ENCODE measurements around the gene AGAP1. TPM values are rescaled to one million over a fixed set of nuclear protein-coding genes. Genes with fewer than 3 reads are reported as not detected.

AGAP1 gene
- total RNA-seq, 4 donors from 2014 or later, result 33.7 to 55.2 (median 37.5) TPM

DNA sequence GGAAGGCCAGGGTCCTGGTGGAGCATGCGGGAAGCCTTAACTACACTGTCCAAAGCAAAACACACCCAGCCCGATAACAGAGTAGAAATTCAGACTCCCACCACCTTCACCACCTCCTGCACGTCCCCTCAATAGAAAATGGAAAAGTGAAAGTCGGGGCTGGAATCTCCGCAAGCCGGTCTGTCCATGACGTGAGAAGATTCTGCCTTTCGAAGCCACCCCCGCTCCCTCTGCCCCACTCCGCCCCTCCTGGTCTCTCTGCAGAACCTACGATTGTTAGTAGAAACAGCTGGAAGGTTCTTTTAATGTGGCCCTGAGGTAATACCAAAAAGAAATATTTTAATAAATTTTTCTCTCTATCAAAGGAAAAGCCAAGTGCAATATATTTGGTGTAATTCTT, 558.0 kb downstream of the AGAP1 start:
- H3K27ac ChIP-seq, result no peak overlapping the region
- TF ChIP-seq, protein P1, sequence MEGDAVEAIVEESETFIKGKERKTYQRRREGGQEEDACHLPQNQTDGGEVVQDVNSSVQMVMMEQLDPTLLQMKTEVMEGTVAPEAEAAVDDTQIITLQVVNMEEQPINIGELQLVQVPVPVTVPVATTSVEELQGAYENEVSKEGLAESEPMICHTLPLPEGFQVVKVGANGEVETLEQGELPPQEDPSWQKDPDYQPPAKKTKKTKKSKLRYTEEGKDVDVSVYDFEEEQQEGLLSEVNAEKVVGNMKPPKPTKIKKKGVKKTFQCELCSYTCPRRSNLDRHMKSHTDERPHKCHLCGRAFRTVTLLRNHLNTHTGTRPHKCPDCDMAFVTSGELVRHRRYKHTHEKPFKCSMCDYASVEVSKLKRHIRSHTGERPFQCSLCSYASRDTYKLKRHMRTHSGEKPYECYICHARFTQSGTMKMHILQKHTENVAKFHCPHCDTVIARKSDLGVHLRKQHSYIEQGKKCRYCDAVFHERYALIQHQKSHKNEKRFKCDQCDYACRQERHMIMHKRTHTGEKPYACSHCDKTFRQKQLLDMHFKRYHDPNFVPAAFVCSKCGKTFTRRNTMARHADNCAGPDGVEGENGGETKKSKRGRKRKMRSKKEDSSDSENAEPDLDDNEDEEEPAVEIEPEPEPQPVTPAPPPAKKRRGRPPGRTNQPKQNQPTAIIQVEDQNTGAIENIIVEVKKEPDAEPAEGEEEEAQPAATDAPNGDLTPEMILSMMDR (IDR thresholded peaks at IDR 0.05), result no peak
- TF ChIP-seq POLR2AphosphoS5 (IDR thresholded peaks at IDR 0.05) (no peak), EP300 (IDR thresholded peaks at IDR 0.05) (no peak), POLR2A (IDR thresholded peaks at IDR 0.05) (no peak)
- H3K27me3 ChIP-seq, result no peaks in the 10 kb centered on the region
- H3K9me3 ChIP-seq, result no peaks in the 10 kb centered on the region
- ATAC-seq, result no peak
- H3K4me3 ChIP-seq, result no peak overlapping the region
- peaks cover 0 to 72% of the 10 kb centered on the region in 2 donors for H3K36me3 ChIP-seq
- no peaks in the 10 kb centered on the region for H3K4me1 ChIP-seq
- WGBS, 2 donors (ENCODE audit: low coverage in 1 of 2), result 79 to 84% methylated on average over 9 to 10 of the region's 11 CpGs

DNA sequence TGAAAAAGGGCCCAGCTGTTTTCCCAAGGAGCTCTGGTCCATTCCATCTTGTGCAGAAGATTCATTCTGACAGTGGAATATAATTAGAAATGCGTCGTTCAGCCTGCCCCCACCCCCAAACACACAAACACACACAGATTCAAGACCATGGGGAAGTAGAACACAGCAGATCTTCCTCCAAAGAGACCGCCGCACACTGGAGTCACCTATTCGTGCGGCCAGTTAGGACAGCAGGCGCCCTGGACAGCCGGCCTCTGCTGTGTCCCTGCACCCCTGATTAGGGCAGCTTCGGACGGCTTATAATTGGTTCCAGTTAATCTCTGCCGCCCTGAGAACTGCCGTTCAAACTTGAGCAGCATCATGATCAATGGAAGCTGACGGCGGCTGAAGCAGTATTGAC, 558.4 kb downstream of the AGAP1 start:
- ATAC-seq, result no peak
- Histone ChIP-seq H3K27ac (no peak overlapping the region), H3K27me3 (no peaks in the 10 kb centered on the region), H3K4me3 (no peak overlapping the region), H3K9me3 (no peaks in the 10 kb centered on the region), H3K36me3 (peaks cover 0 to 72% of the 10 kb centered on the region in 2 donors), H3K4me1 (no peaks in the 10 kb centered on the region)
- TF ChIP-seq, protein P1 (IDR thresholded peaks at IDR 0.05), result no peak
- TF ChIP-seq POLR2A (IDR thresholded peaks at IDR 0.05), result no peak
- no peak for TF ChIP-seq POLR2AphosphoS5 (IDR thresholded peaks at IDR 0.05)
- no peak for TF ChIP-seq EP300 (IDR thresholded peaks at IDR 0.05)
- 90 to 100% methylated on average over 3 to 8 of the region's 14 CpGs for WGBS, 2 donors (ENCODE audit: low coverage in 1 of 2)

DNA sequence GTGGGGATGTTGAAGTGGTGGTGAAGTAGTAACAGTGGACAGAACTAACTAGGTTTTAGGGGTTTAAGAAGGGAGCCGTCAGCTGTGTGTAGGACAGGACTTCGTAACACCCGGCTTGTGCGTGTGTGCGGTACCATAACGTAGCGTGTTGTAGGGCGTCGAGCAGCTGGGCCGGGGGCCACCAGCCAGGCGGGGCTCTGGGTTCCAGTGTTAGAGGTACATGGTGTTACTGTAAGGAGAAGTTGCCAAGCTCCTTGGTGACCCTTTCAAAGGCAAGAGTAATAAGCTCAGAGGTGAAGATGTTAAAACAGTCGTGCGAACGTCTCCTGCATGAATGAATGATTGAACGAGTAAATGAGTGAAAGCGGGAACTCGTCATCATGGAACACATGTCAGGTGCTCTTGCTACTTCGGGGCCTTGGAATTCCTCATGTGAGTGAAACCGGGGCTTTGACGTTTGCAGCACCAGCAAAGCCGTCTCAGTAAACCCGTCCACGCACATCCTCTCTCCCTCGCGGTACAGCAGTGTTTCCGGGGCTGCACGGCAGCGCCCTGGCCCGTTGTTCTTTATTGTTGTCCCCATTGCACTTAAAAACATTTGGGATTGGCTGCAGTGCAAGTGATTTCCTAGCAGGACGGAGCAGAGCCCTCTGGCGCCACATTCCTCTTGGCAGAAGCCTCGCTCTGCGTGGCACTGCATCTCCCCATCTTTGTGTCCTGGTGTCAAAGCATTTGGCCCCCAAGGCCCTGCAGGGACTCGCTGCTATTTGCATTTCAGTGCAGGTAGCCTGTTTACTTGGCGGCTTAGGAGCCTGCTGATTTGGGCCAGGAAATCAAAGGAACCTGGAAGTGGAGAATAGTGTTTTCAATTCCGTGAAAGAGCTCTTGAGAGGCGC, 559.3 kb downstream of the AGAP1 start:
- Histone ChIP-seq H3K4me3 (no peak overlapping the region), H3K27ac (no peak overlapping the region), H3K4me1 (no peaks in the 10 kb centered on the region), H3K9me3 (peaks cover 0 to 5% (median 0%) of the 10 kb centered on the region in 3 donors), H3K27me3 (no peaks in the 10 kb centered on the region), H3K36me3 (peaks cover 0 to 64% of the 10 kb centered on the region in 2 donors)
- 70 to 86% methylated on average over 17 to 27 of the region's 37 CpGs for WGBS, 2 donors (ENCODE audit: low coverage in 1 of 2)
- ATAC-seq, result no peak
- no peak for TF ChIP-seq POLR2A (IDR thresholded peaks at IDR 0.05)
- TF ChIP-seq POLR2AphosphoS5 (IDR thresholded peaks at IDR 0.05), result no peak
- no peak for TF ChIP-seq EP300 (IDR thresholded peaks at IDR 0.05)
- TF ChIP-seq, protein P1 (IDR thresholded peaks at IDR 0.05), result no peak

DNA sequence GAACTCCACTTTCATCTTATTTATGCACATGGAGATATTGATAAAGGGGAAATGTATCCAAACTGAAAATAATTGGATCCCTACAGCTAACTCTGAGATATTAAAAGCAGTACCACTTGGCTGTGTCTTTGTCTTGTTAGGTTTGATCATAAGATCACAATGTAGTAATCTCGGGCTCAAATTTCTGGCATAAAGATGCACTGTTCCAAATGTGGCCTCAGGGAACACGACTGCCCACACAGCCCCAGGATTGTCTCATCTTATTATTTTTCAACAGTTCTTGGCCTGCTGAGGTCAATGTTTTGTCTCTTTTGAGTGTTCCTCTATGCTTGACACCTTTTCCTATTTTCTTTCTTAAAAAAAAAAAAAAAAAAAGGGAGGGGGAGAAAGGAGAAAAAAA, 560.3 kb downstream of the AGAP1 start:
- peaks cover 0 to 5% (median 0%) of the 10 kb centered on the region in 3 donors for H3K9me3 ChIP-seq
- TF ChIP-seq POLR2A (IDR thresholded peaks at IDR 0.05) (no peak), POLR2AphosphoS5 (IDR thresholded peaks at IDR 0.05) (no peak), EP300 (IDR thresholded peaks at IDR 0.05) (no peak)
- TF ChIP-seq, protein P1 (IDR thresholded peaks at IDR 0.05), result no peak
- no peaks in the 10 kb centered on the region for H3K27me3 ChIP-seq
- 66 to 83% methylated on average over 1 to 2 of the region's 2 CpGs for WGBS, 2 donors (ENCODE audit: low coverage in 1 of 2)
- H3K36me3 ChIP-seq, result peaks cover 0 to 60% of the 10 kb centered on the region in 2 donors
- no peak for ATAC-seq
- no peak overlapping the region for H3K27ac ChIP-seq
- H3K4me3 ChIP-seq, result no peak overlapping the region
- H3K4me1 ChIP-seq, result no peaks in the 10 kb centered on the region
